GM19452 (cell line): ENCODE data around the gene H2BW1.
"Not testable (repeated sequence)": the region's sequence is repeated elsewhere in the genome, so short reads cannot be mapped to it uniquely, and the experiment has no call there.

ENCODE experiments used
- ATAC-seq: cut with Tn5 transposase; IDR thresholded peaks from one replicate; pipeline ENCODE4 v1.9.1; 2021; ENCODE audit not compliant: unreplicated experiment

Gene H2BW1, protein sequence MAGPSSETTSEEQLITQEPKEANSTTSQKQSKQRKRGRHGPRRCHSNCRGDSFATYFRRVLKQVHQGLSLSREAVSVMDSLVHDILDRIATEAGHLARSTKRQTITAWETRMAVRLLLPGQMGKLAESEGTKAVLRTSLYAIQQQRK

DNA sequence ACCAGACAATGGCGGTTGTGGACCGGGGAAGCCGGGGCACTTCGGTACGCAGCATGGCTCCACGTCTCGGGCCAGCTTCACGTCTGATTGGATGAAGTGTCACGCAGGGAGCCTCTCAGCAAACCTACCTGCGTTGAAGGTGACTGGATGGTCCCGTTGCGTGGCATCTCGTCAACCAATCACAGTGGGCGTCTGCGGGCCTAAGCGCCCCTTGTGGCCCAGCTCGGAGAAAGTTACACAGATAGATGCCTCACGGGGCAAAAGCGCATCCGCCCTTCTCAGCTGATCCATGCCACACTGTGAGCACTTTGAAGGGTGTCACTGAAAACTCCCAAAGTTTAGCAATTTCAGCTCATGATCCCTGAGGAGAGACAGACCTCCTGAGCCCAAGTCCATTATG is at the start of gene H2BW1:
Gene H2BW1 (minus strand): TSS at position 103 of the 400 bp plus-strand sequence. CDS start 132 bp downstream, outside the sequence.
- no peak for ATAC-seq

DNA sequence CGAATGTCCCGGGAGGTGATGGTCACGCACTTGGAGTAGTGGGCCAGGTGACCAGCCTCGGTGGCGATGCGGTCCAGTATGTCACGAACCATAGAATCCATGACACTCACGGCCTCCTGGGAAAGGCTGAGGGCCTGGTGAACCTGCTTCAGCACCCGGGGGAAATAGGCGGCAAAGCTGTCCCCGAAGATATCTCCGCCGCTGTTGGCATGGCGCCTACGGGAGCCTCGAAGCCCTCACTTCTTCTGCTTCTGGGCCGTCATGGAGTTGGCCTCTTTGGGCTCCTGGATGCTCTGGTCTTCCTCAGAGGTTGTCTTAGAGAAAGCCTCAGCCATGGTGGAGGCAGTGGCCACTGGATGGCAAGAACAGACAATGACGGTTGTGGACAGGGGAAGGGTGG is 49.1 kb upstream of the H2BW1 start:
- ATAC-seq: not testable (repeated sequence)

DNA sequence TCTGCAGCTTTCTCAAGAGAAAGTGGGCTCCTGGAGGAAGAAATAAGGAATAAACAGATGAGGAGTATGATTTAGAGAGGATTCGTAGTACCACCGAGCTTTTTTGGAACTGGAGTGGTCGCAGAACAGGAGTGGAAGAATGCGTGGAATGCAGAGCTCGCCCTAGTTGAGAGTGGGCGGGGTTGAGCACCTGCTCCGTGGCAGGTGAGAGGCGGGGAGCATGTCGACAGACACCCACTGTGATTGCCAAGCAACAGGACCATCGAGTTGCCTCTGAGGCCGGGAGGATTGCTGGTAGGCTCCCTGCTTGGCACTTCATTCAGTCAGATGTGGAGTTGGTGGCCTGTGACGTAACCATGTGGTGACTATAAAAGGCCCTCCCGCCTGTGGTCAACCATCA is 41.4 kb upstream of the H2BW1 start:
- ATAC-seq: not testable (repeated sequence)

DNA sequence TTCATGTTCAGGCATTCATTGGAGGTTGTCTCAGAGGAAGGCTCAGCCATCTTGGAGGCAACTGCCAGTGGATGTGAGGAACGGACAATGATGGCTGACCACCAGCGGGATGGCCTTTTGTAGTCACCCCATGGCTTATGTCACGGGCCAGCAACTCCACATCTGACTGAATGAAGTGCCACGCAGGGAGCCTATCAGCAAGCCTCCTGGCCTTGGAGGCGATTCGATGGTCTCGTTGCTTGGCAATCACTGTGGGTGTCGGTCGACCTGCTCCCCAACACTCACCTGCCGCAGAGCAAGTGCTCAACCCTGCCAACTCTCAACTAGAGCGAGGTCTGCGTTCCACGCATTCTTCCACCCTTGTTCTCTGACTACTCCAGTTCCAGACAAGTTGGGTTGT is 33.7 kb upstream of the H2BW1 start:
- no peak for ATAC-seq

DNA sequence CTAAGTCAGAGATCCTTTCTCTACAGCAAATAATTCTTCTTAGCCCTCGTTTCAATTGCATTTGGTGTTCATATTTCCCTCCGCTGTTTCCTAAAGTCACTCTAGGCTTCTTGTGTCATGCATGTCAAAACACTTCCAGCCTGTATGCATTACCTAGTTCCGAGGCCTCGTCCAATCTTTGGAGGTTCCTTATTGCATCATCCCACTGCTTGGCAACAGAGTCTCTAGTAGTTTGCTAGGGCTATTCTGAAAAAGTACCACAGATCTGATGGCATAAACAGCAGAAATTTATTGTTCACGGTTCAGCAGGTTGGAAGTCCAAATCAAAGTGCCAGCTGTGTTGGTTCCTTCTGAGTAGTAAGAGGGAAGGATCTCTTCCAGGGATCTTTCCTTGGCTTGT is 32.1 kb upstream of the H2BW1 start:
- ATAC-seq: no peak

DNA sequence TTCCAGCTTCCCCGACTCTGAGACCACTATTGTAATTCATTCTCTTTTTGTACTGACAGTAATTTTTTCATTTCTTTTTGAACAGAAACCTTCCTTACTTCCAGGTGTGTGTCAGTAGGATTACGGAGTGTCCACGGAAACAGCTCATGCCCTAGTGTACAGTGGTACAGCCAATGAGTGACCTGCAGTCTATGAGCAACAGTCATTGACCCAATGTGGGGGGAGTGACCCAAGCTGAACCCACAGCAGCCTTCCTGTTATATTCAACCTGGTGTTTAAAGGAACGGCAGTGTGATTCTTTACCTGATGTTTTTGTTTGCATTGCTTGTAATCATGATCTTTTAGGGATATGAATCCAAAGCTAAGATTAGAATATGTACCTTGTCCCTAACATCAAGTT is 27.5 kb upstream of the H2BW1 start:
- no peak for ATAC-seq

DNA sequence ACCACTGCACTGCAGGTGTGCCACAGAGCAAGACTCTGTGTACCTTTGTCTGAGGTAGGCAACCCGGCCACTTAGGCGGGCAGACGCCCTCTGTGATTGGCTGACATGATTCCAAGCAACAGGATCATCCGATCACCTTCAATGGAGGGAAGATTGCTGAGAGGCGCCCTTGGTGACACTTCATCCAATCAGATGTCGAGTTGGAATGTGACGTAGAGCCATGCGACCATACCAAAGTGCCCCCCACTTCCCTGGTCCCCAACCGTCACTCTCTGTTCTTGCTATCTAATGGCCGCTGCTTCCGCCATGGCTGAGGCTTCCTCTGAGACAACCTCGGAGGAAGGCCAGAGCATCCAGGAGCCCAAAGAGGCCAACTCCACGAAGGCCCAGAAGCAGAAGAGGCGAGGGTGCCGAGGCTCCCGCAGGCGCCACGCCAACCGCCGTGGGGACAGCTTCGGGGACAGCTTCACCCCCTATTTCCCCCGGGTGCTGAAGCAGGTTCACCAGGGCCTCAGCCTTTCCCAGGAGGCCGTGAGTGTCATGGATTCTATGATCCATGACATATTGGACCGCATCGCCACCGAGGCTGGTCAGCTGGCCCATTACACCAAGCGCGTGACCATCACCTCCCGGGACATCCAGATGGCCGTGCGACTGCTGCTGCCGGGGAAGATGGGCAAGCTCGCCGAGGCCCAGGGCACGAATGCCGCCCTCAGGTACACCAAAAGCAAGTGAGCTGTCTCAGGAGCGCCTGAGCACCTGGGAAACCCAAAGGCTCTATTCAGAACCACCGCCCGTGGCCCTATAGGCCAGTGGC is 26.4 kb upstream of the H2BW1 start, which contains the start of gene H2BW2:
Gene H2BW2 (plus strand): TSS at position 268 of the 817 bp plus-strand sequence. CDS start 39 bp downstream, at position 307.
- no peak for ATAC-seq

DNA sequence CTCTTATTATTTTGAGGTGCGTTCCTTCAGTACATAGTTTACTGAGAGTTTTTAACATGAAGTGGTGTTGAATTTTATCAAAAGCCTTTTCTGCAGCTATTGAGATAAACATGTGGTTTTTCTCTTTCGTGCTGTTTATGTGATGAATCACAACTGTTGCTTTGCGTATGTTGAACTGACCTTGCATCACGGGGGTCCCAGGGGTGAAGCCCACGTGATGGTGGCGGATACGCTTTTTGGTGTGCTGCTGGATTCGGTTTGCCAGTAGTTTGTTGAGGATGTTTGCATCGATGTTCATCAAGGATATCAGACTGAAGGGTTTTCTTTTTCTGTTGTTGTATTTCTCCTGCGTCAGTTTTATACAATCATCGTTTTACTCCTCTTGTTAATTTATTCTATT is 4.6 kb upstream of the H2BW1 start:
- ATAC-seq: no peak

DNA sequence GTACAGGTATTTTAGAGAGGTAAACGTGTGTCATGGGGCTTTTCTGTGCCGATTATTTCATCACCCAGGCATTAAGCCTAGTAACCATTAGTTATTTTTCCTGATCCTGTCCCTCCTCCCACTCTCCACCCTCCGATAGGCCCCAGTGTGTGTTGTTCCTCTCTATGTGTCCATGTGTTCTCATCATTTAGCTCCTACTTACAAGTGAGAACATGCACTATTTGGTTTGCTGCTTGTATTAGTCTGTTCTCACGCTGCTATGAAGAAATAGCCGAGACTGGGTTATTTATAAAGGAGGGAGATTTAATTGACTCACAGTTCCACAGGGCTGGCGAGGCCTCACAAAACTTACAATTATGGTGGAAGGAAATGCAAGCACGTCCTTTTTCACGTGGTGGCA is 2.1 kb upstream of the H2BW1 start:
- ATAC-seq: not testable (repeated sequence)

DNA sequence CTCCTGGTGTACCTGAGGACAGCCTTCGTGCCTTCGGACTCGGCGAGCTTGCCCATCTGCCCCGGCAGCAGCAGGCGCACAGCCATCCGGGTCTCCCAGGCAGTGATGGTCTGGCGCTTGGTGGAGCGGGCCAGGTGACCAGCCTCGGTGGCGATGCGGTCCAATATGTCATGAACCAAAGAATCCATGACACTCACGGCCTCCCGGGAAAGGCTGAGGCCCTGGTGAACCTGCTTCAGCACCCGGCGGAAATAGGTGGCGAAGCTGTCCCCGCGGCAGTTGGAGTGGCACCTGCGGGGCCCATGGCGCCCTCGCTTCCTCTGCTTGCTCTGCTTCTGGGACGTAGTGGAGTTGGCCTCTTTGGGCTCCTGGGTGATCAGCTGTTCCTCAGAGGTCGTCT is 350 bp downstream of the H2BW1 start:
- ATAC-seq: no peak

DNA sequence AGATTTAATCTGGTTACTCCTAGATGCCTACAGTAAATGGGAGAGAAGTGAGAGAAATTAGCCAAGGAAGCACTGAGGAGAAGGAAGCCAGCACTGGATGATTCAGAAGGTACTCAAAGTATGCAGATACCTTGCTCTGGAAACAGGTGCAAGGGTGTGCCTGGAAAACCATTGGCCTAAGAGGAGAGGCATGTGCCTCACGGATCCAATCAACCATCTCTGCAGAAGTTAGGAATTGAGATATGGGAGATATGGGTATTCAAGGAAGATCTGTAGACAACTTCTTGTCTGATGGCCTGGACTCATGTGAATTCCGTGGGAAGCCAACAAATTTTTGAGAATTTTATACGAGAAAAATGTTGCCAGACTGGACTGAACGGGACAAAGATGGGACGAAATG is 4.7 kb downstream of the H2BW1 start:
- ATAC-seq: no peak

DNA sequence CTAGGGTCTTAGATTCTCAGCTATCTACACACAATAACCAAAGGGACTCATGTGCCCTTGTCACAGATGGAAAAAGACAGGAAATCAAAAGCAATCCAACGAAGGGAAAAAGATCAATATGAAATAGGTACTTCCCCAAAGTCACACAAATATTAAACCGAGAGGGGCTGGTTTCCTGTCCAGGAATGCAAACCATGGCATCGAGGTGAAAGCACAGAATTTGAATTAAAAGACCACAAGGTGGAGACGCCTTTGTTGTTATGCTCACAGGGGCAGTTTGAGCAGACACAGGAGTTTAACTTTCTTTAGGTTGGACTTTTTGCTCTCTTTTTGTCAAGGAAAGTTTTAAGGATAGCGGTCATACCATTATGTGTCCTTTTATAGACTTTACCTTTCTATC is 14.3 kb downstream of the H2BW1 start:
- no peak for ATAC-seq

DNA sequence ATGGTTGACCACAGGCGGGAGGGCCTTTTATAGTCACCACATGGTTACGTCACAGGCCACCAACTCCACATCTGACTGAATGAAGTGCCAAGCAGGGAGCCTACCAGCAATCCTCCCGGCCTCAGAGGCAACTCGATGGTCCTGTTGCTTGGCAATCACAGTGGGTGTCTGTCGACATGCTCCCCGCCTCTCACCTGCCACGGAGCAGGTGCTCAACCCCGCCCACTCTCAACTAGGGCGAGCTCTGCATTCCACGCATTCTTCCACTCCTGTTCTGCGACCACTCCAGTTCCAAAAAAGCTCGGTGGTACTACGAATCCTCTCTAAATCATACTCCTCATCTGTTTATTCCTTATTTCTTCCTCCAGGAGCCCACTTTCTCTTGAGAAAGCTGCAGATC is 30.0 kb downstream of the H2BW1 start:
- ATAC-seq: not testable (repeated sequence)

DNA sequence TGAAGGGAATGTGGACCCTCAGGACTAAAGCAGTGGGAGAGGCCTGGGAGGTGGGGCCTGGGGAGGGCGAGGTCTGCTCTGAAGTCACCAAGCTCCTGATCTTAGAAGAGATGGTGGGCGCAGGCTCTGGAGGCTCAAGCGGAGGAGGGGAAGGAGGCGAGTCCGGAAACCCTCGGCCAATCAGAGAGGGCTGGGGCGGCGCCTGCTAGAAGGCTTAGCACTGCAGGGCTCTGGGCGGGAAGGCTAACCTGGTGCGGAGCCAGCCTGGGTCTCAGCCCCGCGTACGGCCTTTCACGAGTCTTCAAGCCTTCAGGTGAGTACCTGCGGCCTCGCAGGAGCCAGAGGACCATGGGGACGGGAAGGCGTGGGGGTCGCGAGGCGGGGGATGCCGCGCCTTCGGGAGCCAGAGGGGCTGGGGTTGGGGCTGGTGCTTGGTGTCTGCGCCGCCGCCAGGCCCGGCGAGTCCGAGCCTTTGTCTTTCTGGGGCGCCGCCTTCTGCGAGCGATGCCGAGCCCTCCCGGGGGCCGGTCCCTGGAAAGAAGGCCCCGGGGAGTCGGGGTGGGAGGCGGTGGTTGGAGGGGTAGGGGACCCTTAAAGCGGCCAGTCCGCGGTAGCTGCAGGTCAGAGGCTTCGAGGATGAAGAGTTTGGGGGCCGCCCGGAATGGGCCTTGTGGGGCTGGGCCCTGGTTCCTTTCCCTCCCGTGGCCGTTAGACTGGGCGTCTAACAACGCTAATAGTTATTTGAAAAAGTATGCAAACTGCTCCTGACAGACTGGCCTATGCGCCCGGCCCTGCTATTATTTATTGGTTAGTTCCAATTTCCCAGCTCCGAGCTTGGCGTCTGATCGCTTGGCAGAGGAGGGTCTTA is 50.9 kb downstream of the H2BW1 start, which contains the start of gene TMSB15B:
Gene TMSB15B (plus strand): TSS at position 217 of the 868 bp plus-strand sequence.
- peak; percentile 90 for ATAC-seq
